BE2C (cell line): ENCODE results near the gene SLC39A11.

Experiments used
- DNase-seq: peaks from one replicate; pipeline ENCODE4 v3.0.0-alpha.2; 2020
- H3K27me3 ChIP-seq: fragments of 250-450 bp; sonication (Bioruptor Pico); 2 replicates; pipeline ENCODE4 v1.5.1; 2020; ENCODE audit warnings: mild to moderate bottlenecking
- H3K36me3 ChIP-seq: fragments of 250-450 bp; sonication (Bioruptor Pico); 2 replicates; pipeline ENCODE4 v1.5.1; 2020; ENCODE audit warnings: mild to moderate bottlenecking
- H3K4me1 ChIP-seq: fragments of 250-450 bp; sonication (Bioruptor Pico); 2 replicates; pipeline ENCODE4 v1.5.1; 2020
- H3K4me3 ChIP-seq: 2 replicates; pipeline ENCODE4 v1.5.1; 2011; ENCODE audit warnings: low read depth, low read length
- H3K9me3 ChIP-seq: fragments of 250-450 bp; sonication (Bioruptor Pico); 2 replicates; pipeline ENCODE4 v1.5.1; 2020
- TF ChIP-seq, protein P1 (sequence below): IDR thresholded peaks from 2 replicates; pipeline ENCODE4 v1.5.1; 2012; ENCODE audit warnings: mild to moderate bottlenecking, low read depth, low read length

The SLC39A11 gene

GRCh38 chr17:72872396-72872795, 220.1 kb downstream of the SLC39A11 start:
- DNase-seq = no peak
- no peaks in the 10 kb centered on the region; the same call in 1 of the 2 replicates for H3K9me3 ChIP-seq
- H3K36me3 ChIP-seq = no peaks in the 10 kb centered on the region

GRCh38 chr17:72870367-72870985, 222.0 kb downstream of the SLC39A11 start:
- Histone ChIP-seq H3K27me3 (no peaks in the 10 kb centered on the region), H3K4me3 (no peak overlapping the region), H3K9me3 (no peaks in the 10 kb centered on the region), H3K36me3 (no peaks in the 10 kb centered on the region), H3K4me1 (peaks cover 8% of the 10 kb centered on the region)
- TF ChIP-seq, protein P1, sequence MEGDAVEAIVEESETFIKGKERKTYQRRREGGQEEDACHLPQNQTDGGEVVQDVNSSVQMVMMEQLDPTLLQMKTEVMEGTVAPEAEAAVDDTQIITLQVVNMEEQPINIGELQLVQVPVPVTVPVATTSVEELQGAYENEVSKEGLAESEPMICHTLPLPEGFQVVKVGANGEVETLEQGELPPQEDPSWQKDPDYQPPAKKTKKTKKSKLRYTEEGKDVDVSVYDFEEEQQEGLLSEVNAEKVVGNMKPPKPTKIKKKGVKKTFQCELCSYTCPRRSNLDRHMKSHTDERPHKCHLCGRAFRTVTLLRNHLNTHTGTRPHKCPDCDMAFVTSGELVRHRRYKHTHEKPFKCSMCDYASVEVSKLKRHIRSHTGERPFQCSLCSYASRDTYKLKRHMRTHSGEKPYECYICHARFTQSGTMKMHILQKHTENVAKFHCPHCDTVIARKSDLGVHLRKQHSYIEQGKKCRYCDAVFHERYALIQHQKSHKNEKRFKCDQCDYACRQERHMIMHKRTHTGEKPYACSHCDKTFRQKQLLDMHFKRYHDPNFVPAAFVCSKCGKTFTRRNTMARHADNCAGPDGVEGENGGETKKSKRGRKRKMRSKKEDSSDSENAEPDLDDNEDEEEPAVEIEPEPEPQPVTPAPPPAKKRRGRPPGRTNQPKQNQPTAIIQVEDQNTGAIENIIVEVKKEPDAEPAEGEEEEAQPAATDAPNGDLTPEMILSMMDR = no peak
- DNase-seq = peak; percentile 10

More at GRCh38 chr17:72872396-72872795, 220.1 kb downstream of the SLC39A11 start:
- no peak overlapping the region for H3K4me3 ChIP-seq
- H3K27me3 ChIP-seq = no peaks in the 10 kb centered on the region
- peaks cover 8% of the 10 kb centered on the region for H3K4me1 ChIP-seq
- TF ChIP-seq, protein P1 = no peak

DNA sequence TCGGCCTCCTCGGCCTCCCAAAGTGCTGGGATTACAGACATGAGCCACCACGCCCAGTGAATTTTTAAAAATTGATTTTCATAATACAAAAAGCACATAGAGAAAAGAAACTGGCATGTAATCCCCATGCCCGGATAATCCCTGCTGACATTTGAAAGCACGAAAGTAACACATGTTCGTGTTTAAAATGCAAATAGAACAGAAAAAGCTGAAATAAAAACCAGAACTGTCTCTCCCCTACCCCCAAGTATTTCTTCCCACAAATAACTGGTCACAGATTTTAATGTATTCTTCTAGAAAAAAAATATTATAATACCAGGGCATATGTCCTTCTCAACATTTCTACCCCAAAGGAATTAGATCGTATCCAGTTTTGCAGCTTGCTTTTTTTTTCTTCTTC, 222.9 kb downstream of the SLC39A11 start:
- H3K4me3 ChIP-seq = no peak overlapping the region
- DNase-seq = no peak
- no peaks in the 10 kb centered on the region for H3K9me3 ChIP-seq
- no peaks in the 10 kb centered on the region for H3K27me3 ChIP-seq
- H3K4me1 ChIP-seq = peaks cover 8% of the 10 kb centered on the region
- TF ChIP-seq, protein P1 = no peak
- H3K36me3 ChIP-seq = no peaks in the 10 kb centered on the region

DNA sequence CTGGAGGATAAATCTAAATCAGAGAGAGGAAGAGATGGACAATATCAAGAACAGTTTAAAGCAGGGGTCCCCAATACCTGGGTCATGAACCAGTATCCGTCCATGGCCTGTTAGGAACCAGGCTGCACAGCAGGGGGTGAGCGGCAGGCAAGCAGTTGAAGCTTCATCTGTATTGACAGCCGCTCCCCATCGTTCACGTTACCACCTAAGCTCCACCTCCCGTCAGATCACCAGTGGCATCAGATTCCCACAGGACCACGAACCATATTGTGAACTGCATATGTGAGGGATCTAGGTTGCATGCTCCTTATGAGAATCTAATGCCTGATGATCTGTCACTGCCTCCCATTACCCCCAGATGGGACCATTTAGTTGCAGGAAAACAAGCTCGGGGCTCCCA, 226.5 kb downstream of the SLC39A11 start:
- peaks cover 8% of the 10 kb centered on the region for H3K4me1 ChIP-seq
- TF ChIP-seq, protein P1 = no peak
- H3K9me3 ChIP-seq = no peaks in the 10 kb centered on the region
- H3K4me3 ChIP-seq = no peak overlapping the region
- no peaks in the 10 kb centered on the region for H3K36me3 ChIP-seq
- no peaks in the 10 kb centered on the region for H3K27me3 ChIP-seq
- DNase-seq = no peak

DNA sequence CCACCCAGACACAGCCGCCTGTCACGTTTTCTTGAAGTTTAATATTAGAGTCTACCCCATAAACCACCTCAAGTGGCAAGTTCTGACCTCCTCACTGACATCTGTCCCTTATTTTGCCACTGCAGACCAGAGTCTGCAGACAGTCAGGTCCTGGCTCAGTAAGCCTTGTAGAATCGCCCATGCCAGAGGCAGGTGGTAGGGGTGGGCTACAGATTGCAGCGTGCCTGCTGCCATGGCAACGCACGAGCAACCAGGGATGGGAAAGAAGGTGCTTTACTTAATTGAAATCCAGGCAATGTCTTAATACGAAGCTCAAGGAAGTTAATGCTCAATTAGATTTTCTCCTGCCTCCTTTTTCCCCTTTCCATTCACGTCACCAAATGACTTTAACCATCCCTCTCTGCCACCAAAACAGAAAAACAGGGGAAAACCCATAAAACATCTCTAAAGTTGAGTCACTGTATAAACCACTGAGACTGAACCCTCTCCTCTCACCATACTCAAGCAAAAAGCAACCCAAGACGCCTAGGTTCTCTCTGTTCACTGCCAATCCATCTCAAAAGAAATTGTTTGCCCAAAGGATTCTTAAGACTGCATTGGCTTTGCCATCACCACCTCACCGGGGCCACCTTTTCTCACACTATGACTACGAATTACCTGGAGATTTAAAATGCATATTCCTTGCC, 228.8 kb downstream of the SLC39A11 start:
- TF ChIP-seq, protein P1 = no peak

More for the DNA sequence above, 228.8 kb downstream of the SLC39A11 start:
- Histone ChIP-seq H3K4me3 (no peak overlapping the region), H3K4me1 (no peaks in the 10 kb centered on the region), H3K9me3 (no peaks in the 10 kb centered on the region), H3K27me3 (no peaks in the 10 kb centered on the region), H3K36me3 (no peaks in the 10 kb centered on the region)
- no peak for DNase-seq
